HL-60/S4 treated with phorbol 12-myristate 13-acetate at 8.2 ng/mL for 4 days and 3 days (cell line): Measurements from ENCODE around the gene NRM.
"Not testable (repeated sequence)": the region's sequence is repeated elsewhere in the genome, so short reads cannot be mapped to it uniquely, and the experiment has no call there.

Experiments used
- in situ Hi-C: fragments of 300-500 bp; cut with MboI; formaldehyde crosslinking; loops from 2 replicates; pipeline ENCODE4 v1.15.0; 2022; ENCODE audit warnings: low sequenced_read_pairs

NRM gene

DNA sequence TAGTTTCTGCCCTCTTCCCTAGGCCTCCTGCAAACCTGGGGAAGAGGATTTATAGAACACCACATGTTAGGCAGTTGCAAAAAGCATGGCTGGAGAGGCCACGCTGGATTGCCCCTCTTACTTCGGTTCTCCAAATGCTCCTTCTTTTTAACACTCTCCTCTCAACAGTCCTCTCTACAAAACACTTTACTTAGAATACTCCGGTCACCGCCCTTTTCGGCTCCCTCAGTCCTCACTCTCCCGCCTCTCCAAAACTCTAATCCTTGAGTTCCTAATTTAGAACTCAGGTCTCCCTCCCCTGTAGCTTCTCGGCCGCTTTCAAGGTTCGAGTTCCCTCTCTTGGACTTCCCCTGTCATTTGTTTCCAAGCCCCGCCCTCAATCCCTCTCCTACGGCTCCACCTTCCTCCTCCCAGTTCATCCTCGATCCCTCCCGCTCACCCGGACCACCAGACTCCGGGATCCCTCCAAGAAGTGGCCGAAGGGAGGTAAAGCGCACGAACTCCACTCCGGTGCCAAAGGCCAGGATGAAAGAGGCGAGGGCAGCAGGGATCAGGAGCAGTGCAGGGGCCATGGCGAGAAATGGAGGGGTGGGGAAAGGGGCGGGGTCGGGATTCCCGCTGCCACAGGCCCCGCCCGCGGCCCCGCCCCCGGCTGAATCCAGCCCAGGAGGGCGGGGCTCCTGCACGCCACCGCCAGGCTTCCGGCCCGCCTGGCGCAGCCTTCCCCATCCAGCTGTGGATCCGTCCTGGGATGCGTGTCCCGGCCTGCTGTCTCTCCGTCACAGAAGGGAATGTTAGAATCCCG, at the start of gene NRM:
Gene NRM (minus strand): TSS at position 582 of the 805 bp plus-strand sequence. CDS start 10 bp downstream, at position 572.
- in situ Hi-C loops, result no loop called here

DNA sequence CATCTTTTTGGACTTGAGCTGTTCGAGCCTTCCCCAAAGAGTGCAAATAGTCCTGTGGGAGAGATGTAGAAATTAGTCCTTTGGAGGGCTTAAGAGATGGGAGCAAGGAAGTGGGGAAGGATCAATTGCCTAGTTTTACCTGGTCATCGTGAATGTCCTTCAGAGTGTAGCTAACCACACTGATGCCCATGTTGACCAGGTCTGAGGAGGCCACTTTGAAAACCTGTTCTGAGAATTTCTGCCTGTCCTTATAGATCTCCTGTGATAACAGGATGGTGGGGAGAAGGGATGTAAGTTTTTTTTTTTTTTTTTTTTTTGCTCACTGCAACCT, 49.7 kb upstream of the NRM start:
- in situ Hi-C loops, result no loop called here

GRCh38 chr6:30738532-30738931, 47.7 kb upstream of the NRM start:
- in situ Hi-C loops, result loop anchor here (10.0 kb wide), 1 partner anchor 136 kb away; no protein-coding TSS in a partner anchor

DNA sequence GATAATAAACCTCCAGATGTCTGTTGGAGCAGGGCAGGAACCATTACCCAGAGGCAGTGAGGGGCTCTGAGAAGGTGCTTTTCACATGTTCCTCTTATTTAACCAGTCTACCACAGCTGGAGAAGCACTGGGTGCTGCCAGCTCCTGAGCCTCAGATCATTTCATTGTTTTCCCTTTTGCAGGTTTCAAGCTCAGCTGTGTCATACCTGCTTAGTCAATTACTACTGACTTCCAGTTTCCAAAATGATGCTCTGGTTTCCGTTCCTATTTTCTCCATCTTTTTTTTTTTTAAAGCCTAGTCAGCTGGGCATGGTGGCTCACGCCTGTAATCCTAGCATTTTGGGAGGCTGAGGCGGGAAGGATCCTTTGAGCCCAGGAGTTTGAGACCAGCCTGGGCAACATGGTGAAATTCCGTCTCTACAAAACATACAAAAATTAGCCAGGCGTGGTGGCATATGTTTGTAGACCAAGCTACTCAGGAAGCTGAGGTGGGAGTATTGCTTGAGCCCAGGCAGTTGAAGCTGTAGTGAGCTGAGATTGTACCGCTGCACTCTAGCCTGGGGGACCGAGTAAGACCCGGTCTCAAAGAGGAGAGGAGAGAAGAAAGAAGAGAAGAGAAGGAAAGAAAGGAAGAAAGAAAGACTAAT, 45.0 kb upstream of the NRM start:
- in situ Hi-C loops, result loop anchor here (10.0 kb wide), 1 partner anchor 139 kb away; no protein-coding TSS in a partner anchor

DNA sequence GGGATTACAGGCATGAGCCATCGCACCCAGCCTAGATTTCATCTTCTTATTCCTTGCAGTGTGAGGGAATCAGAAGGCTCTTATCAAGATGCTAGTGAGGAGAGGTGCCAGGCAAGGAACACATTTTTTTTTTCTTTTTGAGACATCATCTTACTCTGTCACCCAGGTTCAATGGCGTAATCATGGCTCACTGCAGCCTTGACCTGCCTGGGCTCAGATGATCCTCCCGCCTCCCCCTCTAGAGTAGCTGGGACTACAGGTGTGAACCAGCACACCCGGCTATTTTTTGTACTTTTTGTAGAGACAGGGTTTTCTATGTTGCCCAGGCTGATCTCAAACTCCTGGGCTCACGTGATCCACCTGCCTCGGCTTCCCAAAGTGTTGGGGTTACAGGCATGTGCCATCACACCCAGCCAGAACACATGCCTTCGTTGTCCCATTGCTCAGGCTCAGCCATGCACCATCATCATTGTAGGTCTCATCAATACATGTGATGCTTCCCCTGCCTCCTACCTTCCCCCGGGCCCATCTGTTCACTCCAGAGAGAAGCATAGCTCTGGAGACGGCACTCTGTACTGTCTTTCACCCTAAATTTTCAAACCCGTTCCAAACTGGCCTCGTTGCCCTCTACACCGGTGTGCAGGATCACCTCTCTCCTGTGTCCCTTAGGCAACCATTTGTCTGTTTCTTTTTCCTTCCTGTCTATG, 41.6 kb upstream of the NRM start:
- in situ Hi-C loops, result loop anchor here (10.0 kb wide), 1 partner anchor 142 kb away; no protein-coding TSS in a partner anchor

GRCh38 chr6:30730601-30731435, 40.0 kb upstream of the NRM start:
- in situ Hi-C loops, result loop anchor here (10.0 kb wide), 1 partner anchor 144 kb away; no protein-coding TSS in a partner anchor

DNA sequence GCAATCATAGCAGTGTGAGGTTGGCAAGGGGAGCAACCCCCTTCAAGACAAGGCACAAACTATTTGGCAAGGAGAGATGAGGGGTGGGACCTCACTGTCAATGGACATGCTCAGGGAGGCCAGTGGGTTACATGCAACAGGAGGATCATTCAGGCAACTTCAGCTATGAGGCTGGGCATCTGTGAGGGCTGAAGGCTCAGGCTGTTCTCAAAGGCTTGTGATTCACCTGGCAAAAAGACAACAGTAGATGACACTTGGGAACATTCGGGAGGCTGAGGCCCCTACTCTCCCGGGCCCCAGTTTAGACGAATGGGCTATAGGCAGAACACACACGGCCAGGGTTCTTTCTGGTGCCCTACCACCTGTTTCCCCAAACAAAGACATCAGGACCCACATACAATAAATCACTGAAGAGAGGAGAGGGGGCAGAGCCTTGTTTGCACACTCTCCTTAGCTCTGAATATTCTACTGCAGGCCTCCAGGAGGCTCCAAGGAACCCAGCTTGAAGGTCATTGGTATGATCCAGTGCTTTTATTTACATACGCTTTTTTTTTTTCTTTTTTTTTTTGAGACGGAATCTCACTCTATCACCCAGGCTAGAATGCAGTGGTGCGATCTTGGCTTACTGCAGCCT, 37.3 kb upstream of the NRM start:
- in situ Hi-C loops, result no loop called here

DNA sequence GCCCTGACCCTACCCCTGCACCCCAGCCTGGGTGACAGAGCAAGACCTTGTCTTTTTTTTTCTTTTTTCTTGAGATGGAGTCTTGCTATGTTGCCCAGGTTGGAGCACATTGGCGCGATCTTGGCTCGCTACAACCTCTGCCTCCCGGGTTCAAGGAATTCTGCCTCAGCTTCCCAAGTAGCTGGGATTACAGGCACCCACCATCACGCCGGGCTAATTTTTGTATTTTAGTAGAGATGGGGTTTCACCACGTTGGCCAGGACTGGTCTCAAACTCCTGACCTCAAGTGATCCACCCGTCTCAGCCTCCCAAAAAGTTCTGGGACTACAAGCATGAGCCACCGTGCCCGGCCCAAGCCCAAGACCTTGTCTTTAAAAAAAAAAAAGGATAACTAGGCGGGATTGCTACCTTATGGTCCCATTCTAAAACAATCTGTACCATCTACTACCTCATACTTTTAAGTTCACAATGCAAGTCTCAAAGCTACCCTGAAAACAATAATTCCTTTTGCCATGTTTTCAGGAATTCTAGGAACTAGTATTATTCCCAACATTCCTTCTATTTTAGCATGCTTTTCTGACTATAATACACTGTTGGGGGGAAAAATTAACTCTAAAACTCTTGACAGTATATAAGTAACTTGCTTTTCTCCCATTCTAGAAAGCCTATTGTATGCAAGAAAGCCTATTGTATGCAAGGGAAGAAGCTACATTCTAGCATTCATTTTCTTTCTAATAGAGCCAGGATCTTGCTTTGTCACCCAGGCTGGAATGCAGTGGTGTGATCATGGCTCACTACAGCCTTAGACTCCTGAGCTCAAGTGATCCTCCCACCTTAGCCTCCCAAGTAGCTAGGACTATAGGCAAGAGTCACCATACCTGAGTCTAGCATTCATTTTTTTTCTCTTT, 36.0 kb upstream of the NRM start:
- in situ Hi-C loops, result no loop called here

DNA sequence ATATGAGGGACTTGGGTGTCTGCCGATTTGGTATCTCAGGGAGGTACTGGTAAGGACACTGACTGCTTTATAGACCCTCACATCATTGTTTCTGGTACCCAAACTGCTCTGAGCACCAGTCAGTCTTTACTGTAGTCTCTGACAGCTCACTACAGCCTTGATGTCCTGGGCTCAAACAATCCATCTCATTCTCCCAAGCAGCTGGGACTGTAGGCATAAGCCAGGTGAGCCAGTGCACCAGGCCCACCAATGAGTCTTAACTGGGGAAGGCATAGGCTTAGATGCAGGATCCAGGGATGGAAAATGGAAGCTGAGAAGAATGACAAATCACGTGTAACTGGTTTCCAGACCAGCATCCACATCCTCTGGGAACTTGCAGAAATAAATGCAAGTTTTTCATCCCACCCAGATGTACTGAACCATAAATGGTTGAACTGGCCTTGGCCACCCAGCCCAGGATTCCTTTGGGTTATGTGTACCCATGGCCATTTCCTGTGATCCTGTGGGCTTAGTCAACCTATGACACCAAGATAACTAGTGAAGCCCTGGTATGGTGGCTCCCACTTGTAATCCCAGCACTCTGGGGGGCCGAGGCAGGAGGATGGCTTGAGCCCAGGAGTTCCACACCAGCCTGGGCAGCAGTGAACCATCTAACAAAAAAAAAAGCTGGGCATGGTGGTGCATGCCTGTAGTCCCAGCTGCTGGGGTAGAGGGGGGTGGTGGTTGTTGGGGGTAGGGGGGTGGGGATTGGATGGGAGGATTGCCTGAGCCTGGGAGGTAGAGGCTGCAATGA, 35.1 kb upstream of the NRM start:
- in situ Hi-C loops, result no loop called here

- in situ Hi-C loops, result no loop called here
Measured at GRCh38 chr6:30724906-30725667, 34.3 kb upstream of the NRM start.

- in situ Hi-C loops, result not testable (repeated sequence)
Measured at GRCh38 chr6:30723843-30724741, 33.3 kb upstream of the NRM start.

GRCh38 chr6:30723159-30723842, 32.5 kb upstream of the NRM start:
- in situ Hi-C loops, result not testable (repeated sequence)

- in situ Hi-C loops, result no loop called here
Measured at GRCh38 chr6:30722280-30723112, 31.7 kb upstream of the NRM start.

- in situ Hi-C loops, result not testable (repeated sequence)
Measured at GRCh38 chr6:30722025-30722279, 31.2 kb upstream of the NRM start.

- in situ Hi-C loops, result no loop called here
Measured at GRCh38 chr6:30721198-30722024, 30.6 kb upstream of the NRM start.
